HG02610 (cell line): ENCODE measurements around the gene FHL3.
A peak's percentile ranks its signal among the peaks of the same experiment; 100 is the strongest.

ENCODE experiments used
- ATAC-seq: cut with Tn5 transposase; IDR thresholded peaks from one replicate; pipeline ENCODE4 v1.9.1; 2021; ENCODE audit warnings: mild to moderate bottlenecking, moderate library complexity; ENCODE audit not compliant: unreplicated experiment

The FHL3 gene

DNA sequence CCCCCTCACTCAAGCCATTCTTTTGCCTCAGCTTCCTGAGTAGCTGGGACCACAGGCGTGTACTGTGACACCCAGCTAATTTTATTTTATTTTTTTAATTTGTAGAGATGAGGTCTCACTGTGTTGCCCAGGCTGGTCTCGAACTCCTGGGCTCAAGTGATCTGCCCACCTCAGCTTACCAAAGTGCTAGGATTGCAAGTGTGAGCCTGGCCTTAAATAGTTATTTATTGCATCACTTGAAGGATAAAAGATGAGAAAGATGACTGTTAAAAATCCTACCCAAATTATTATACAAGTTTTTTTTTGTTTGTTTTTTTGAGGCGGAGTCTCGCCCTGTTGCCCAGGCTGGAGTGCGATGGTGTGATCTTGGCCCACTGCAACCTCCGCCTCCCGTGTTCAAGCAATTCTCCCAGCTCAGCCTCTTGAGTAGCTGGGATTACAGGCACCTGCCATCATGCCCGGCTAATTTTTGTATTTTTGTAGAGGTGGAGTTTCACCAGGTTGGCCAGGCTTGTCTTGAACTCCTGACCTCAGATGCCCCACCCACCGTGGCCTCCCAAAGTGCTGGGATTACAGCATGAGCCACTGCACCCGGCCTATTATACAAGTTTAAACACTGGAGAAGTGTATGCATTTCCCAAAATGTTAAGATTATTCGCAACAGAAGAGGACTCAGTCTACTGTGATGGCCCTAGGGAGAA, 9.6 kb upstream of the FHL3 start:
- no peak for ATAC-seq

DNA sequence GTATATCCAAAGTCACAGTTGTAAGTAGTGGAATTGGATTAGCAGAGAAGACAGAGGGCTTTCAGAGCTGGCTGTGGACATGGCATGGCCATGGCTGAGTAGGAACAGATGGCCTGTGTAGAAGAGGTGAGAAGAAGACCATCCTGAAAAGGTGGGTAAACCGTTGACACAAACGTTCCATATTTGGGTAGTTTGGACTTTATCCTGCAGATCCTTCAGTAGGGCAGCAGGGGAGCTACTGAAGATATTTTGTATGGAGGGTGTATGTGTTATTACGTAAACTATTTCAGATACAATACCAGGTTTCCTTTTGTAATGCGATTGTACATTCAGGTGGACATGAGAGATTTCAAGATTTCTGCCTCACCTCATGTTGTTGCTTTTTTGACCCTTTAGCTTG, 8.9 kb upstream of the FHL3 start:
- ATAC-seq, result no peak

DNA sequence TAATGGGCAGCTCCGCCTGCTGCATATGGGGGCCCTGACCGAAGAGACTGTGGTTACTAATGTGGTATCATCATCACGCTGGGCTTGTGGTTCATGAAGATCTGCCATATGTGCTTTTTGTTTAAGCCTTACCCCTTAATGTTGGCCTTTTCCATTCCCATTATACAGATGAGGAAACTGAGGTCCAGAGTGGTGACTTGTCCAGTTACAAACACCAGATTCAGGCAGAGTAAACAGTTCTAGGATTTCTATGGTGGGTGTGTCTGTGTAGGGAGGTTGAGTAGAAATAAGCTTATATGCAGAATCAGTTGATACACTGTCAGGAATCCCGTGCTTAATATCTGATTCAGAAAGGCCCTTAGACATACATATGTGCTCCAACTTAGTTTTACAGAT, 7.9 kb upstream of the FHL3 start:
- no peak for ATAC-seq

DNA sequence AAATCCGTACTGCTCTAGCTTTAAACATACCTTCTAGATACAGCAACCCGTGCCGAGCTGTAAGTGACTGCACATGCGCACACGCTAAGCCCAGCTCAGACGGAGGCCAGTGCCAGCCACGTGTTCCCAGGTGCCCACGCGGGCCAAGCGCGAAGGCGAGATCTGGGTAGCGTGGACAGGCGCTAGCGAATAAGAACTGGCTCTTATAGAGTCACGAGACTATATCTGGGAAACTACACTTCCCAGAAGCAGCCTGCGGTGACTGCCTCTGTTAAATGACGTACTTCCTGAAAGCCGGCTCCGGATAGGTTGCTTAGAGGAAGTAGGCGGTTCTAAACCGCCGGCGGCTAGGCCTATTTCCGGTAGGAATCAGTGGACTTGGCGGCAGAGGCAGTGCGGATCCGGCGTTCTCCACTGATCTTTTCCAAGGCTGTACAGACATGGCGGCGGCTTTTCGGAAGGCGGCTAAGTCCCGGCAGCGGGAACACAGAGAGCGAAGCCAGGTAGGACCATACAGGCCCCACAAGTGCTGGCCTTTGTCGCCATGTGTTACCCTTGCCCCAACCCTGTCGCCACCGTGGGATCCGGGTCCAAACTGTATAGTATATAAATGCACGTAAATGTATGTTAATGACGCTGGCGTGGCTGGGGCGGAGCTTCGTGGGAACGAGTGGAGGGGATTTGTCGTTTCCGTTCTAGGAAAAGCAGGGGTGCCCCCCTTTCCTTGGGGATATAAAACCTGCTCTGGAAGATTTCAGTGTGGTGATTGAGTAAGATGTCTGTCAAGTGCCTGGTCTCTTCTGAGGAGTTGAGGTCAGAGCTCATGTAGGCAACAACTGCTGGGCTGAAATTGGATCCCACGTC, 7.3 kb upstream of the FHL3 start, which contains the start of gene UTP11:
UTP11 (plus strand) TSS at position 372 of the 864 bp plus-strand sequence; CDS start at position 441, 69 bp downstream.
- ATAC-seq, result peak; percentile 87

DNA sequence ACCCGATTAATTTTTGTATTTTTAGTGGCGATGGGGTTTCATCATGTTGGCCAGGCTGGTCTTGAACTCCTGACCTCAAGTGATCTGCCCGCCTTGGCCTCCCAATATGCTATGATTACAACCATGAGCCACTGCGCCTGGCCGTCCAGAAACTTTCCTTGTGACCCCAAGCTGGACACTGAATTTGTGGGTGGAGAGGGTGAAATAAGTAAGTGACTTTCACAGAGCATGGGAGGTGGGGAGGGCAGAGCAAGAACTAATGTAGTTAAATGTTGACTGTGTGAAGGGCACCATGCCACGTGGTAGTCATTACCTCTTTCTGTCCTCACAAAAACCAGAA, 4.5 kb upstream of the FHL3 start:
- no peak for ATAC-seq

DNA sequence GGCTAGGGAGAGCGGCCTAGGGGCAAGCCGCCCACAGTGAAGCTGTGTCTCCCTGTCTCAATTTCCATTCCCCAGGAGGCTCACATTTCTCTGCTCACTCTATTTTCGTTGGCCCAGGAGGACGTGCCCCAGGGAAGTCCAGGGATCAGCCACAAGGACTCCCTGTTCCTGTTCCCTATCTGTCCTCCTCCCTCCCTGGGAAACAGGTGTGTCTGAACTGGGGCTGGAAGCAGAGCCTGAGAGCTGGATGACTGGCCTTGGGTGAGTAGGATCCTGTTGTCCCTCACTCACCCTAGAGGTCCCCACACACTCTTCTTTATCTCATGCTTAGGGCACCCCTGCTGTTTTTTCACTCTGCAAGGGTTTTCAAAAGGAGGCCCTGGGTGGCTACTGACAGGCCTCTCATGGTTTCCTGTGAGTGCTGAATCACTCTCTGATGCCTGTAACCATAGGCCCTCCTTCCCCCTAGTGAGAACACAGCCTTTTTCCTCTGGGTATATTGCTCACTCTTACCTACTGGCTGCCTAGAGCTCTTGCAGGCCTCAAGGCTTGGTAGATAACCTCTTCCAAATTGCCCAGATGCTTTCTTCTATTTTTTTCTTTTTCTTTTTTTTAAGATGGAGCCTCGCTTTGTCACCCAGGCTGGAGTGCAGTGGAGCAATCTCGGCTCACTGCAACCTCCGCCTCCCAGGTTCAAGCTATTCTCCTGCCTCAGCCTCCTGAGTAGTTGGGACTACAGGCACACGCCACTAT, 4.0 kb upstream of the FHL3 start:
- ATAC-seq, result no peak

DNA sequence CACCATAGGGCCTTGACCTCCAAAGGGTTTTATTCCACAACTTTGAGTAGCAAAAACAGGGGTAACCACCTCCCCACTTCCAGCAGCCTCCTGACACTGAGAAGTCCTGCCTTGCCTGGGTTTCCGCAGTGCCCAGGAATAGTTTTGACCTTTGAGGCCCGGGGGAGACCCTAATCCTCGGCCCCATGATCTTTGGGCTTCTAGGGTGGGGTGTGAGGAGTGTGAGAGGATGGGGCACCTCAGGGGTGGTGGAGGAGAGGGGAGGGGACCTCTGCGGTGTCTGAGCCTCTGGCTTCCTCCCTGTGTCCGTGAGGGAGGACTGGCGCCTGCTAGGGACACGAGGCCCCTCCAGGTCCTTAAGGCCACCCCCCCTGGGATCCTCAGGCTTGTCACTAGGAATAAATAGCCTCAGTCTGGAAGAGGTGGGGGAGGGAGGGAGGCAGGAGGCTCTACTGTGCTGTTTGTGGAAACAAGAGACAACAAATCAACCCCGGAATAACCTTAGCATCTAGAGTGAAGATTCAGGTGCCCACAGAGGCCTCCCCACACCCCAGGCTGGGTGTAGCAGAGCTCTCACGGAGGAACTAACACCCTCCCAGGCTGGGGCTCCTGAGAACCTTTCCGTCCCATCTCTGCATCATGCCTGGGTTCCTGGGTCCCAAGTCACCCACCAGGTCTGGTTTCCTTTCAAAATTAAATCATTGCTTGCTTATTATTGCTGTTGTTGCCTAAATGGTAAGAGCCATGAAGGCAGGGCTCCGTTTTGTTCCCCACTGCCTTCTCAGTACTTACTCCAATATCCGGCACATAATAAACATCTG, 904 bp upstream of the FHL3 start:
- no peak for ATAC-seq

DNA sequence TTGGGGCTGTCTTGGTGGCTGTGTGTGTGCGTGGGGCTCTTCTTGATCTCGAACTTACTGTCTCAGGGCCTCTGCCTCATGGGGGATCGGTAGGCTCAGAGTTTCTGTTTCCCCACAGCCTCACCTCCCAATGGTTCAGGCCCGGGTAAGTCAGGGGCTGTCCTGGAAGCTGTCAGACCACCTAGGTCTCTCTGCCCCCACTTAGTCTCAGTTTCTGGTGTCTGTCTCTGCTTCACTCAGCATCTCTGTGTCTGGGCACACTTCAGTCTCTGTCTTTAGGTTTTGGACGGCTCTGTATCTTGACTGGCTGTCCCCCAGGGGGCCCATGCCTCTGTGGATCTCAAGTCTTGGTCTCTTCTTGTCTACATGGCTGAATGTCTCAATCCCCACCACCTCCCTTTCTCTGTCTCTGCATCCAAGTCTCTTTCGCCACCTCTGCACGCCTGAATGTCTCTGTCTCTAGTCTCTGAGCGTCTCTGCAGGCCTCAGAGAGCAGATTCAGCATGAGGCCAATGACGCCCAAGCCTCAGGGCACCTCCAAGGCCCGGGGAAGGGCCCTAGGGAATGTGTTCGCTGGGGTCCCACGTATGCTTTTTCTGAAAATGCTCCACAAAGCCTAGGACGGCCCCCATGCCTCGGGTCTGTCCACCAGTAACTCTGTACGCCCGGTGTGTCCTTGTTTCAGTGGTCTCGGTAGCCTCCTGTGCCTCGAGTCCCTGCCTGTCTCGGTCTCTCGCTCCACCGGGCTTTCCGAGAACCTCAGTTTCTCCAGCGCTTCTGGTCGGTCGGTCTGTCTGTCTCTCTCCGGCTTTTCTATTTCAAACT, 818 bp downstream of the FHL3 start:
- ATAC-seq, result no peak

DNA sequence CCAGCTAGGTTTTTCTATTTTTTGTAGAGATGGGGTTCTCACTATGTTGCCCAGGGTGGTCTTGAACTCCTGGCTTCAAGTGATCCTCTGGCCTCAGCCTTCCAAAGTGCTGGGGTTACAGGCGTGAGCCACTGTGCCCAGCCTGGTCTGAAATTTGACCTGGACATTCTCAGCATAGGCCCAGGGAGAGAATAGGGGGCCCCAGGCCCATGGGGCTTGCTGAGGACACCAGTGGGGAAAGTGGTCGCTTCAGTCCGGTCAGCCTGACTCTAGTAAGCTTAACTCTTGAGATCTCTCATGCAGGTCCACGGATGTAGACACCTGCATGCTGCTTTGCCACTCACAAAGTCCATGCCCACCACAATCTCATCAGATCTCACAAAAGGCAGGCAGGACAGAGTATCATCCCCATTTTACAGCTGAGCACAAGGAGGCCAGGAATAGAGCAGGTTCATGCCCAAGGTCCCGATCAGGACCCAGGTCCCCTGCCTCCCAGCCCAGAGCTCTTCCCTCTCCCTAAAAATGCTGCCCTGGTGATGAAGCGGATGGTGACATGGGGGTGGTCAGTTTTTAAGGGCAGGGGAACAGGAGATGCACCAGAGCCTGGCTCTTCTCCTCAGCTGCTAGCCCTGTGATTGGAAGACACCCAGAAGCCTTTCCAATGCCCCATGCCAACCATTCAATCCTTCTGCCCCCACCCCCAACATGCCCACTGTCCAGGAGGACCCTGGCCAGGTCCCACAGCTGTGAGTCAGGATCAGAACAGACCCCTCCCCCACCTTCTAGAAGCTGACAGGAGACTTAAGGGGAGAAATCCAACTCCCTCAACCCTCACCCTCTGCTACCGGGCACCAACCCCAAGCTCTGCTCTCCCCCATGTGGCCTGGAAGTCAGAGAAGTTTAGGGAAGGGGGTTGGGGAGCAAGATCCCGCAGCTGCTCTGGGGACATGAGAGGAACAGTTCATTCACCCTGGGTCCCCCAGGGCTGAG, 1.8 kb downstream of the FHL3 start:
- no peak for ATAC-seq

DNA sequence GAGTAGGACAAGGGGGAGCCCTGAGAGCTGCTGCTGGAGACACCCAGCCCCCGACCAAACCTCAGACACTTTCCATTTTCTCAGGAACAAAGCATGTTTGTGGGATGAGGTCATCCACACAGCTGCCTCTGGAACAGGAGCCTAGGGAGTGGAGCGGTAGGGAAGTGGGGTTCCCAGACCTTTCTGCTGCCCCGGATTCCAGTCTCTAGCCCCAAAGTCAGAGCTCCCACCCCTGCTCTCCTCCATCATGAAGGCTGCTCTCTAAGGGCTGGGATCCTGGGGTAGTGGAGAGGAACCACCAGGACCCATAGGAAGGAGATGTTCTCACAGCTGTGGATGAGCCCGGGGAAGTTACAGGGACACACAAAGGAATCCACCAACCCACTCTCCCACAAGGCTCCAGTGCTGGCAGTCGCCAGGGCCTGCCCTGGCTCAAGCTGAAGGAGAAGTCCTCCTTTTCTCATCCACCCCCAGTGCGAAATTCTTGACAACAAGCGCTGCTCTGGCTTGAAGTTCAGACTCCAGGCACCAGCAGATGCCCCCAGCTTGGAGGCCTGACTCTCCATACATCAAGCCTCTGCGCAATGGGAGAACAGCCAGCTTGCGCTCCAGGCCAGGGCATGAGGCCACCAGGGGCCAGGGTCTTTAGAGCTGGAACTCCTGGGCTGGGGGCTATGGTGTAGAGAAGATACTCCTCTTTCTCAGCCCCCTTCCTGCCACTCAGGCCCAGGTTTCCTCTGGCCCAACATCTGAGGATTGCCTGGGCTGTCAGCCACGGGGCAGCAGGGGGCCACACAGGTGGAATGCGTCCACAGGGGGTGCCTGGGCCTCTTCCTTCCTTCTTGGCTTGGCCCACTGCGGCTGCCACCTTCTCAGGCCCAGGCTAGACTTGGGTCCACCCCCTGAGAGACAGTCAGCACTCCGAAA, 4.5 kb downstream of the FHL3 start:
- no peak for ATAC-seq

DNA sequence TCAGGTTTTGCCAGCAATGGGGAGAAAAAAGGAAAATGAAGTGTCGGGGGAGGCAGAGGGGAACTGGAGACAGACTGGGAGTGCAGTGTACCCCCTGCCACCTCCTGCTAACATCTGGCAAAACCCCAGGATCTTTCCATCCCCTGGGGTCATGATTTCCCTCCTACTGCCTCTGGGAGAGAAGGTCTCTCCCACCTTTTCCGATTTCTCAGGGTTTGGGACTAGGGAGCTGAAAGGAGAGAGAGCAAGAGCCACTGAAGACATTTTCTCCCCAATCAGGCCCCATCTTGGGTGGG, 5.1 kb downstream of the FHL3 start:
- no peak for ATAC-seq

DNA sequence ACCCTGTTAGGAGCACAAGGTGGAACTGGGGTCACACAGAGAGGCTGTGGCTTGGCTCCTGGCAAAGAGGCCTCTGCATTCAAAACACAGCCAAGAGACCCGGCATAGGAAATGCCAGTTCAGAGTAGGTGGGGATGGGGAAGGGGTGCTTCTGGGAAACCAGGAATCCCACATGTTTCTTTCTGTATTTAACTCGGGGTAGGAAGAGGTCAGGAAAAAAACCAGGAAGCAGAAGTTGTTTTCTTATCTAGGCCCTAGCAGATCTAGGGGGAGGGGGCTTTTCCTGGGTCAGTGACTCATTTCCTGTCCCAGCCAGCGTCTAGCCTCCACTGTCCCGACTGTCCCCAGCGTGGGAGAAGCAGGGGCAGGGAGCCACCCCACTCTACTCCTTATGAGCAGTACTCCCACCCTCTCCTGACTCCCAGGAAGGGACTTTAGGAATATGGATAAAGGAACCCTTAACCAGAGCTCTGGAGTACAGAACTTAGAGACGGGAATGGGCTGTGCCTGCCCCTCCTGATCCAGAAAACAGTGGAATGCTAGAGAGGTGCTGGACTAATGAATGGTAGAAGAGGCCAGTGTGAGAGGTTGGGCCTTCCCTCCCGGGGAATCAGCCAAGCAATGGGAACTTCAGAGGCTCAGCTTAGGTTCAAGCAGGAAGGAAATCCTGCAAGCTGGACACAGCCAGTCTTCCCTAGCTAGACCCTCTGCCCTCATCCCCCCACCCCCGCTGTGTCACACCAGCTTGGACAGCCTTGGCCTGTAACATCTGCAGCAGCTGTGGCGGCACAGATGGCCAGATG, 5.7 kb downstream of the FHL3 start:
- no peak for ATAC-seq

DNA sequence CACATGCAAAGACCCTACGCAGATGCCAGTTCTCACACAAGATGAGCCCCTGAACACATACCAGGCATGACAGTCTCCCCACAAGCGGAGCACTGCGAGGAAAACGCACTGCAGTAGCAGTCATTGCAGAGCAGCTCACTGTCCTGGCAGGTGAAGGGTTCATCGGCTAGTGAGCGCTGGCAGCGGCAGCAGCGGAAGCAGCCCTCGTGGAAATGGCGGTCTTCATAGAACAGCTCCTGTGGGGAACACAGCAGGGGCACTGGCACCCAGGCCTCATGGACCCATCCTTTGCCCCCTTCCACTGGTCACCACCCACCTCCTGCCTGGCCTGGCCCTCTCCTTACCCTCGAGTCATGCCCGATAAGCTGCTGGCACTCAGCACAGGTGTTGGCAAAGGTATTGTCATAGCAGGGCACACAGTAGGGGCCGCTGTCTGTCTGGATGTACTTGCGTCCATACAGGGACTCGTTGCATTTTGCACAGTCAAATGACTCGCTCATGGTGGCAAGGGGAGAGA, 6.3 kb downstream of the FHL3 start:
- ATAC-seq, result no peak

DNA sequence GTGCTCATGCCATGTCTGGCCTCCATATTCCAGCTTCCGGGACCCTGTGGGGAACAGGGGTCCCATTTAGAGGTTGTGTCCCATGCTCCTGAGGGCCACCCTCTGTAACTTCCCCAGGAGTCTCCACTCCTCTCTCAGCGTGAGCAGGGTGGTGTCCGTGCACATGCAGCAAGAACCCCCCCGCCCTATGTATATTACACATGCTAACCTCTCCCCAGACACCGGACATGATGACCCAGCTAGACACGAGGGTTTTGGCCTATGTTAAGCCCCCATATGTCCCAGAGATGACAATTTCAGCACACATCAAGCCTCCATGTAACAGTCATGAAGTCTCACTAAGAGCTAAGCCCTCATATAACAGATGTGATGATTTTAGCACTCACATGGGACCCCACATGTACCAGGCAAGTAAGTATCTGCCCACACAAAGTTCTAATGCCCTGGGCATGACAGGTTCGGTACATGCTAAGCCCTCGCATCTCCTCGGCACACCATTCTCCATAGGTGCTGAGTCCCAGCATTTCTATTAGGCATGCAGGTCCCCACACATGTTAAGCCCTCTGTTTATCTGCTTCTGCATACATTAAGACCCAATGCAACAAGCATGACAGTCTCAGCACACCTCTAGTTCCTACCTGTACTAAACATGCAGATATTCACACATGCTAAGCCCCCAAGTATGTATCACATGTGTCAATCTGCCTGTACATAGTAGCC, 7.1 kb downstream of the FHL3 start:
- ATAC-seq, result no peak

DNA sequence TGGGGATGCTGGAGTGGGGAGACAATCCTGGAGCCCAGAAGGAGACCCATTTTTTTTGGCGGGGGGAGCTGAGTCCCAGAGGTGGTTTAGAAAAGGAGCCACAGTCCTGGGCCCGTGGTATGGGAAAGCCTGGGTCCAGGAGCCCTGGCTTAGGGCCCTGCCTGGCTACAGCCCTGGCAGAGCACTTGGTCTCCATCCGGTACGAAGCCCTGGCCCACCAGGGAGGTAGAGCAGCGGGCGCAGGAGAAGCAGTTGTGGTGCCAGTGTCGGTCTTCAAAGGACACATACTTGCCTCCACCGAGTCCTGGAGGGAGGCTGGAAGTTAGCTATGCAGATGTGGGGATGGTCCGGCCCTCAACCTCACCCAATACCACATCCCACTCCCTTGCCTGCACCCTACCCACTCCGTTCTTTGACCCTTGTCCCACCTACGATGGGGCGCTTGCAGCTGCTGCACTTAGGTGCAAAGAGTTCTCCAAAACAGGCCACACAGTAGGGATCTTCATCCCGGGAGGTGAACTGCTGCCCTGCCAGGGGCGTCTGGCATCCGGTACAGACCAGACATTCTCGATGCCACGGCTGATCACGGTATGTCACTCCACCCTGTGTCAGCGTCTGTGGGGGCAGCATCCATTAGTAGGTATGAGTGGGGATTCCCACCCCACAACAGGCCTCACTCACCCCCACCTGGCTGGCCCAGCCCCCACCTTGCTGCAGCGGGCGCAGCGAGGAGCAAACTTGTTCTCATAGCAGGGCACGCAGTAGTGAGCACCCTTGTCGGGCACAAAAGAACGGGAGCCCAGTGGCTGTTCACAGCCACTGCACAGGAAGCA, 7.8 kb downstream of the FHL3 start:
- ATAC-seq, result no peak
